Lower leg skin (tissue), 3 donors: Measurements from ENCODE around the gene NFATC2.

ENCODE experiments used
- POLR2A ChIP-seq, 2 donors: fragments of 450-650 bp; IDR thresholded peaks; one replicate each; pipeline ENCODE4 v1.6.1; 2016 to 2017; ENCODE audit warnings: antibody characterized with exemption in 2 of 2, mild to moderate bottlenecking in 1 of 2, moderate library complexity in 1 of 2
- TF ChIP-seq, protein P1 (sequence below), 3 donors: fragments of 450-650 bp; IDR thresholded peaks; one replicate each; pipeline ENCODE4 v1.5.1; 2016; ENCODE audit warnings: antibody characterized with exemption in 3 of 3, mild to moderate bottlenecking in 3 of 3, moderate library complexity in 2 of 3

- TF ChIP-seq, protein P1, sequence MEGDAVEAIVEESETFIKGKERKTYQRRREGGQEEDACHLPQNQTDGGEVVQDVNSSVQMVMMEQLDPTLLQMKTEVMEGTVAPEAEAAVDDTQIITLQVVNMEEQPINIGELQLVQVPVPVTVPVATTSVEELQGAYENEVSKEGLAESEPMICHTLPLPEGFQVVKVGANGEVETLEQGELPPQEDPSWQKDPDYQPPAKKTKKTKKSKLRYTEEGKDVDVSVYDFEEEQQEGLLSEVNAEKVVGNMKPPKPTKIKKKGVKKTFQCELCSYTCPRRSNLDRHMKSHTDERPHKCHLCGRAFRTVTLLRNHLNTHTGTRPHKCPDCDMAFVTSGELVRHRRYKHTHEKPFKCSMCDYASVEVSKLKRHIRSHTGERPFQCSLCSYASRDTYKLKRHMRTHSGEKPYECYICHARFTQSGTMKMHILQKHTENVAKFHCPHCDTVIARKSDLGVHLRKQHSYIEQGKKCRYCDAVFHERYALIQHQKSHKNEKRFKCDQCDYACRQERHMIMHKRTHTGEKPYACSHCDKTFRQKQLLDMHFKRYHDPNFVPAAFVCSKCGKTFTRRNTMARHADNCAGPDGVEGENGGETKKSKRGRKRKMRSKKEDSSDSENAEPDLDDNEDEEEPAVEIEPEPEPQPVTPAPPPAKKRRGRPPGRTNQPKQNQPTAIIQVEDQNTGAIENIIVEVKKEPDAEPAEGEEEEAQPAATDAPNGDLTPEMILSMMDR (IDR thresholded peaks at IDR 0.05) = no peak
- TF ChIP-seq POLR2A (IDR thresholded peaks at IDR 0.05) = no peak
Measured at GRCh38 chr20:51565298-51566144, 23.0 kb upstream of the NFATC2 start.
